LNCaP clone FGC (cell line): Measurements from ENCODE around the gene MYL10.
"Not testable (repeated sequence)": the region's sequence is repeated elsewhere in the genome, so short reads cannot be mapped to it uniquely, and the experiment has no call there.

Source experiments
- DNase-seq: peaks from one replicate; pipeline ENCODE4 v3.0.0-alpha.2; 2011; ENCODE audit warnings: low read depth
- H3K4me3 ChIP-seq: 2 replicates; pipeline ENCODE4 v1.5.1; 2011; ENCODE audit warnings: mild to moderate bottlenecking, low read depth, low read length, control low read depth
- CTCF ChIP-seq: IDR thresholded peaks from 2 replicates; pipeline ENCODE4 v1.5.1; 2012; ENCODE audit warnings: mild to moderate bottlenecking; ENCODE audit not compliant: control insufficient read depth, insufficient read depth; ENCODE audit errors: extremely low read depth

MYL10 gene

DNA sequence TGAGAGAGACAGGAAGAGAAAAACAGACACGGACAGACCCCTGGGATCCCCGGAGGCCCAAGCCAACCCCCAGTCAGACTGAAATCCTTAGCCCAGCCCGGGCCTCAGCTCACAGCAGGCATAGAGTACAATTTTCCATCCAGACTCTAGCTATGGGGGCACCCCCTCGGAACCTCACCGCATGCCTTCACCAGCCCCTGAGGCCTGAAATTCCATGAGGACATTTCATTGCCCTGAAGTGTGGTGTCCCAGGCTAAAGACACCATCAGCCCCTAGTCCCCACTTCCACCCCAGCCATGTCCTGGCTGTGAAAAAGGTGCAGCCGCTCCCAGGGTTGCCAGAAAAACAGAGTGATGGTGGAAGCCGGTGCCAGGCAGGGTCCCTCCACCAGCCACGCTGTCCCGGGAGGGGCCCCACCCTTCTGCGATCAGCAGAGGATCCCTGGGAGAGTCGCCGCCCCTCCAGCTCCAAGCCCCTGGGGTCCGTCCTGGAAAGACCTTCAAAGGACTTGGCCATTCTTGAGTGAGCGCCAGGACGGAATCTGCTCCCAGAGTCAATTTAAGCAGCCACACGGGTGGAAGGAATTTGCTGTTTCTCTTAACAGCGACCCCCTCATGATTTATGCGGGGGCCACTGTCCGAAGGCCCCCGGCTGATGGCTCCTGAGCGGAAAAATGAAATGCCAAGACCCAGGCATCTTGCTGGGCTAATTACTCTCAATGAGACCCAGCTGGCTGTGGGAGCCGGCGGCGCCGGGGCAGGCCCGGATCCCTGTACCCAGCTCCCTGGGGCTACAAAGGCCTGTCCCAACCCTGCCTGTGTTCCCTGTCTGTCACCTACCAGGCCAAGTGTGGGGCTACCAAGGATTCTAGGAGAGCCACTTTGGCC is 23.2 kb downstream of the MYL10 start:
- no peak overlapping the region for H3K4me3 ChIP-seq
- DNase-seq, result no peak
- TF ChIP-seq CTCF, result no peak

- not testable (repeated sequence) for H3K4me3 ChIP-seq, DNase-seq
Measured at GRCh38 chr7:101604934-101605332, 24.2 kb downstream of the MYL10 start.

- no peak overlapping the region for H3K4me3 ChIP-seq
- no peak for DNase-seq
- no peak for TF ChIP-seq CTCF
Measured at GRCh38 chr7:101604331-101604933, 24.7 kb downstream of the MYL10 start.

DNA sequence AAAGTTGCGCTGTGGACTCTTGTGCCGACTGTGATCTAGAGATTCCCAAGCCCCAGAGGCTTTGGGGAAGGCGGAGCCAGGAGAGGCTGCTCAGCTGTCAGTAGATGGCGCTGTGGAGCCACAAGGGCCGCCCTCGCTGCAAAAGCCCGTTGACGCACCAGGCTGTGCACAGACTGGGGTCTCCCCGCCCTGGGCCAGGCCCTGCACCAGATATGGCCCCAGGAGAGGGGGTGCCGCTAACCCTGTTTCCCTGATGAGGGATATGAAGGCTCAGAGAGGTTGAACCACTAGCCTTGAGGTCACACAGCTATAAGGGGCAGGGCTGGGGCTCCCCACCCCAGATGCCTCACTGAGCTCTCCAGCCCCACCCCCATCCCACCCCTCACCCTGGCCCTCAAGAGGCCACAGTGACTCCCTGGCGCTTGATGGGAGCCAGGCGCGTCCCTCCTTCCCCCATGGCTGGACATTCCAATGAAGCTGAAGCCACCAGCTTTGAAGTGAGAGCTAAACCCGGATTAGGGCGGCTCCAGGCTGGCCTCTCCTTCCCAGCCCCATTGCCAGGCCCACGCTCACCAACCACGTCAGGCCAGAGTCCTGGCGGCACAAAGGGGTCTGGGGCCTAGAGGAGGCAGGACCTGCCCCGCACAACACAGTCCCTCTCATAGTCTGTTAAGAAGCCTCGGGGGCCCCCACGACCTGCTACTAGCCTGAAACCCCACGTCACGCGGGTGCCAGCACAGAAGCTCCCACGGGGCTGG is 26.4 kb downstream of the MYL10 start:
- H3K4me3 ChIP-seq, result no peak overlapping the region
- peak; percentile 96 for TF ChIP-seq CTCF
- peak; percentile 11 for DNase-seq

- no peak overlapping the region for H3K4me3 ChIP-seq
- no peak for TF ChIP-seq CTCF
- DNase-seq, result no peak
Measured at GRCh38 chr7:101602082-101602481, 27.0 kb downstream of the MYL10 start.

DNA sequence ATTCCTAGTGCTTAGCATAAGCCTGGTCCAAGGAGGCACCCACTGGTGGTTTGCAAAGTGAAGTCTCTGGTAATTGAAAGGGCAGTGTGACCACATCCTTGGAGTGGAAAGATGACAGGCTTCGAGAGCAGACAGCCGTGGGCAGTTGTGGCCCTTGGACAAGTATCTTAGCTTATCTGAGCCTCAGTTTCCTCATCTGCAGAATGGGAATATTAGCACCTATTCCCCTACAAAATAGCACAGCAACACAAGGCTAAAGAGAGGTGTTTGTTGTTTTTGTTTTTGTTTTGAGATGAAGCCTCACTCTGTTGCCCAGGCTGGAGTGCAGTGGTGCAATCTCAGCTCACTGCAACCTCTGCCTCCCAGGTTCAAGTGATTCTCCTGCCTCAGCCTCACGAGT is 29.3 kb downstream of the MYL10 start:
- DNase-seq, result no peak
- no peak overlapping the region for H3K4me3 ChIP-seq
- TF ChIP-seq CTCF, result no peak

- no peak for TF ChIP-seq CTCF
Measured at GRCh38 chr7:101598986-101599771, 29.9 kb downstream of the MYL10 start.

More at GRCh38 chr7:101598986-101599771, 29.9 kb downstream of the MYL10 start:
- DNase-seq, result no peak
- no peak overlapping the region for H3K4me3 ChIP-seq
